ENCODE data around the gene MEGF6. TPM values are rescaled to one million over a fixed set of nuclear protein-coding genes. Genes with fewer than 3 reads are reported as not detected.

Gene MEGF6
- total and polyA plus RNA-seq, 5 experiments from 2014 or later, result 2.2 to 198 (median 3.5) TPM

- Mint-ChIP-seq H3K9me3 (peaks cover 0 to 2% (median 0%) of the 10 kb centered on the region in 9 donors), H3K4me3 (no peak overlapping the region), H3K36me3 (no peaks in the 10 kb centered on the region), H3K27me3 (peaks cover 0 to 1% (median 0%) of the 10 kb centered on the region in 5 donors), H3K27ac (no peak overlapping the region), H3K4me1 (peaks cover 0 to 2% (median 0%) of the 10 kb centered on the region in 4 donors)
- POLR2A ChIA-PET, result interaction anchor here (1.3 kb wide), 1 partner anchor 25 kb away, joined by 3 read pairs; no protein-coding TSS in a partner anchor
- ATAC-seq (no peak), DNase-seq (no peak)
Observed at GRCh38 chr1:3556336-3556735, 55.0 kb downstream of the MEGF6 start.

GRCh38 chr1:3555131-3555920 is 56.0 kb downstream of the MEGF6 start:
- H3K4me1 Mint-ChIP-seq, result peaks cover 0 to 2% (median 0%) of the 10 kb centered on the region in 4 donors
- H3K27me3 Mint-ChIP-seq, result peaks cover 0 to under 1% (median 0%) of the 10 kb centered on the region in 5 donors
- no peak for DNase-seq
- no peak overlapping the region for H3K27ac Mint-ChIP-seq
- H3K4me3 Mint-ChIP-seq, result no peak overlapping the region
- peaks cover 0 to 2% (median 0%) of the 10 kb centered on the region in 9 donors for H3K9me3 Mint-ChIP-seq
- POLR2A ChIA-PET, result interaction anchor here (1.3 kb wide), 1 partner anchor 24 kb away, joined by 3 read pairs; no protein-coding TSS in a partner anchor
- no peak for ATAC-seq
- H3K36me3 Mint-ChIP-seq, result no peaks in the 10 kb centered on the region

- H3K4me3 Mint-ChIP-seq, result no peak overlapping the region
- POLR2A ChIA-PET, result no interaction called here
Observed at GRCh38 chr1:3553940-3554223, 57.4 kb downstream of the MEGF6 start.

GRCh38 chr1:3553166-3553939 is 58.0 kb downstream of the MEGF6 start:
- DNase-seq, result no peak
- peaks cover 0 to 2% (median 0%) of the 10 kb centered on the region in 4 donors for H3K4me1 Mint-ChIP-seq
- H3K4me3 Mint-ChIP-seq, result no peak overlapping the region
- H3K27ac Mint-ChIP-seq, result no peak overlapping the region
- peaks cover 0 to 2% (median 0%) of the 10 kb centered on the region in 9 donors for H3K9me3 Mint-ChIP-seq
- POLR2A ChIA-PET, result no interaction called here
- H3K36me3 Mint-ChIP-seq, result no peaks in the 10 kb centered on the region
- no peaks in the 10 kb centered on the region for H3K27me3 Mint-ChIP-seq
- no peak for ATAC-seq

More at GRCh38 chr1:3553940-3554223, 57.4 kb downstream of the MEGF6 start:
- no peak overlapping the region for H3K27ac Mint-ChIP-seq
- DNase-seq, result no peak
- no peak for ATAC-seq
- H3K9me3 Mint-ChIP-seq, result peaks cover 0 to 2% (median 0%) of the 10 kb centered on the region in 9 donors
- no peaks in the 10 kb centered on the region for H3K27me3 Mint-ChIP-seq
- no peaks in the 10 kb centered on the region for H3K36me3 Mint-ChIP-seq
- peaks cover 0 to 2% (median 0%) of the 10 kb centered on the region in 4 donors for H3K4me1 Mint-ChIP-seq

GRCh38 chr1:3552751-3553150 is 58.6 kb downstream of the MEGF6 start:
- ATAC-seq, result no peak
- H3K27ac Mint-ChIP-seq, result no peak overlapping the region

GRCh38 chr1:3552176-3552575 is 59.1 kb downstream of the MEGF6 start:
- Mint-ChIP-seq H3K4me1 (peaks cover 0 to 2% (median 0%) of the 10 kb centered on the region in 4 donors), H3K27me3 (no peaks in the 10 kb centered on the region), H3K36me3 (no peaks in the 10 kb centered on the region), H3K27ac (no peak overlapping the region), H3K4me3 (no peak overlapping the region), H3K9me3 (peaks cover 0 to 2% (median 0%) of the 10 kb centered on the region in 9 donors)
- no peak for ATAC-seq
- POLR2A ChIA-PET, result no interaction called here
- DNase-seq, result no peak

More at GRCh38 chr1:3552751-3553150, 58.6 kb downstream of the MEGF6 start:
- no peak for DNase-seq
- Mint-ChIP-seq H3K4me3 (no peak overlapping the region), H3K4me1 (peaks cover 0 to 2% (median 0%) of the 10 kb centered on the region in 4 donors), H3K27me3 (no peaks in the 10 kb centered on the region), H3K9me3 (peaks cover 0 to 2% (median 0%) of the 10 kb centered on the region in 9 donors), H3K36me3 (no peaks in the 10 kb centered on the region)
- POLR2A ChIA-PET, result no interaction called here

- POLR2A ChIA-PET, result no interaction called here
- H3K4me3 Mint-ChIP-seq, result no peak overlapping the region
- no peak for ATAC-seq
- no peak for DNase-seq
- no peaks in the 10 kb centered on the region for H3K36me3 Mint-ChIP-seq
- no peak overlapping the region for H3K27ac Mint-ChIP-seq
- no peaks in the 10 kb centered on the region for H3K27me3 Mint-ChIP-seq
- H3K4me1 Mint-ChIP-seq, result peaks cover 0 to under 1% (median 0%) of the 10 kb centered on the region in 4 donors
- H3K9me3 Mint-ChIP-seq, result peaks cover 0 to under 1% (median 0%) of the 10 kb centered on the region in 9 donors
Observed at GRCh38 chr1:3551711-3552110, 59.6 kb downstream of the MEGF6 start.

- ATAC-seq (no peak), DNase-seq (no peak)
- Mint-ChIP-seq H3K4me3 (no peak overlapping the region), H3K27me3 (no peaks in the 10 kb centered on the region), H3K4me1 (no peaks in the 10 kb centered on the region), H3K9me3 (no peaks in the 10 kb centered on the region), H3K36me3 (no peaks in the 10 kb centered on the region), H3K27ac (no peak overlapping the region)
- POLR2A ChIA-PET, result no interaction called here
Observed at GRCh38 chr1:3551290-3551678, 60.0 kb downstream of the MEGF6 start.

GRCh38 chr1:3550511-3551289 is 60.6 kb downstream of the MEGF6 start:
- Mint-ChIP-seq H3K9me3 (no peaks in the 10 kb centered on the region), H3K36me3 (no peaks in the 10 kb centered on the region), H3K4me1 (no peaks in the 10 kb centered on the region), H3K4me3 (no peak overlapping the region), H3K27me3 (no peaks in the 10 kb centered on the region), H3K27ac (no peak overlapping the region)
- DNase-seq (no peak), ATAC-seq (no peak)
- POLR2A ChIA-PET, result no interaction called here

- H3K4me3 Mint-ChIP-seq, result no peak overlapping the region
- no peaks in the 10 kb centered on the region for H3K36me3 Mint-ChIP-seq
- no peaks in the 10 kb centered on the region for H3K4me1 Mint-ChIP-seq
- ATAC-seq (no peak), DNase-seq (no peak)
- no peaks in the 10 kb centered on the region for H3K9me3 Mint-ChIP-seq
- no peak overlapping the region for H3K27ac Mint-ChIP-seq
- POLR2A ChIA-PET, result no interaction called here
- H3K27me3 Mint-ChIP-seq, result no peaks in the 10 kb centered on the region
Observed at GRCh38 chr1:3548895-3549294, 62.4 kb downstream of the MEGF6 start.

- Mint-ChIP-seq H3K27ac (no peak overlapping the region), H3K9me3 (no peaks in the 10 kb centered on the region), H3K4me3 (no peak overlapping the region), H3K4me1 (no peaks in the 10 kb centered on the region), H3K27me3 (no peaks in the 10 kb centered on the region), H3K36me3 (no peaks in the 10 kb centered on the region)
- POLR2A ChIA-PET, result no interaction called here
- DNase-seq (no peak), ATAC-seq (no peak)
Observed at GRCh38 chr1:3548156-3548893, 63.0 kb downstream of the MEGF6 start.

Data from naive thymus-derived CD8-positive, alpha-beta T cell (primary cell).